ENCODE measurements around the gene GSS.

Gene GSS

Small RNAs within 50 kb of the gene (small RNA-seq; reads per million reads assigned to genes)
- gene MIR499A (ENCODE audit: insufficient read depth), result 0.90 reads per million

All from mesendoderm (in vitro differentiated cells).